ENCODE data around the gene RNF208. TPM values are rescaled to one million over a fixed set of nuclear protein-coding genes. Genes with fewer than 3 reads are reported as not detected.

RNF208 gene
- total and polyA plus RNA-seq, 10 of the 15 experiments (the other 5 are each of a cell fraction or from before 2014, with no cell fraction given) = 0.06 to 10.7 (median 0.77) TPM

DNA sequence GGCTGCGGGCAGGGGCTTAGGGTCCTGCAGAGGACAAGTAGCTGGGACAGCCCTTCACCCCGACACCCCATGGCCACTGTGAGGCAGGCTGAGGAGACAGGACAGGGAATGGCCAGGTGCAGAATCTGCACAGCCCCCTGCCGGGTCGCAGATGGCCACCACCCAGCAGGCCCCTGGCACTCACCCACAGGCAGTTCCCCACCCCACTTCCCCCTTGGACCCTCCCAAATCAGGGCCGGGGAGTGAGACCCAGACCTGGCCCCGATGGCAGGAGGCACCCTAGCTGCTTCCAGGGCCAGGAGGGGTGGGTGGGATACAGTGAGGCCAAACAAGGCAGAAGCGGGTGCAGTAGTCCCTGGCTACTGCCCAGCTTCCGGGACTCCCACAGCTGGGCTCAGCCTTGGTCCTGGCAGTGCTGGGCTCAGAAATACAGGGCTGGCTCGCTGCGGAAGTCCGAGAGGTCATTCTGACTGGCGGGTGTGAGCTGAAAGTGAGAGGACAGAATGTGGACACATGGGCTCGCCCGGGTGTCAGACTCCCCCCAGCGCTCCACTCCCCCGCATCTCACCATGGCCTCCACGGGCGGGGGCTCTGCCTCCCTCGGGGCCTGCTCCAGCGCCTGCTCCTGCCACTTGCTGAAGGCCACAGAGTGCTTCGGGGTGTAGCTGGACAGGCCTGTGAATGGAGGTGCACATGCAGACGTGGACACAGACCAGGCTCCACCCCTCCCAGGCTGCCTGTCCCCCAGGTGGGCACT is 30.2 kb downstream of the RNF208 start:
- no peaks in the 10 kb centered on the region for H3K27me3 ChIP-seq (replicated peaks in 1 of 2; ENCODE audit: control insufficient read depth in 2 of 2, insufficient read depth in 2 of 2, low read length in 1 of 2)
- no peak for DNase-seq (ENCODE audit: low read depth, low spot score)
- no peak overlapping the region for H3K27ac ChIP-seq (ENCODE audit: control insufficient read depth, insufficient read depth)
- no peak for FAIRE-seq
- in situ Hi-C loops (cut with MboI) (no loop called here), intact Hi-C loops (cut with micrococcal nuclease; ENCODE audit: unreplicated experiment) (no loop called here)
- H3K9me3 ChIP-seq (replicated peaks; ENCODE audit: control insufficient read depth, insufficient read depth, low read length) = no peaks in the 10 kb centered on the region
- ChIA-PET SMC1A (ENCODE audit: uncharacterized antibody, unreplicated experiment) (no interaction called here), CTCF (no interaction called here), POLR2A (interaction anchor here (0.6 to 2.8 kb wide), 4 partner anchors 32 to 70 kb away, joined by 3 to 10 read pairs (median 4); partner anchors contain the start of gene CYSRT1), RAD21 (ENCODE audit: unreplicated experiment) (no interaction called here)
- TF ChIP-seq NR2C1 (IDR thresholded peaks at IDR 0.05) (no peak), POLR2A (IDR thresholded peaks at IDR 0.05; ENCODE audit: low read depth, low read length) (no peak; the same call in 1 of the 2 replicates), BMI1 (IDR thresholded peaks at IDR 0.05; ENCODE audit: borderline replicate concordance) (no peak), SMC3 (IDR thresholded peaks at IDR 0.05; ENCODE audit: borderline replicate concordance, low read length) (no peak), ZBED1 (IDR thresholded peaks at IDR 0.05; ENCODE audit: borderline replicate concordance) (no peak), ETV6 (conservative IDR thresholded peaks at IDR 0.05 in 1 of 2, IDR thresholded peaks at IDR 0.05 in 1 of 2; ENCODE audit: borderline replicate concordance in 1 of 2, low read depth in 1 of 2) (no peak), CREB1 (IDR thresholded peaks at IDR 0.05; ENCODE audit: low read depth) (no peak), IKZF2 (IDR thresholded peaks at IDR 0.05) (no peak), ZZZ3 (IDR thresholded peaks at IDR 0.05; ENCODE audit: control insufficient read depth, insufficient read length, low read depth) (no peak), NBN (IDR thresholded peaks at IDR 0.05) (no peak), EP300 (IDR thresholded peaks at IDR 0.05; ENCODE audit: borderline replicate concordance in 1 of 2, control insufficient read depth in 1 of 2, low read depth in 2 of 2, low read length in 2 of 2) (no peak), IRF4 (IDR thresholded peaks at IDR 0.05; ENCODE audit: low read depth, low read length) (no peak), SIN3A (IDR thresholded peaks at IDR 0.05; ENCODE audit: low read depth, low read length) (no peak), KDM1A (IDR thresholded peaks at IDR 0.05; ENCODE audit: borderline replicate concordance) (no peak)
- H3K4me3 ChIP-seq = no peak overlapping the region
- WGBS (ENCODE audit: insufficient coverage, insufficient replicate concordance, low lambda C conversion rate, missing lambda C conversion rate) = 82% methylated on average over 22 of the region's 22 CpGs
- peaks cover 0 to 7% of the 10 kb centered on the region in 2 experiments; a peak in 3 of 4 replicates for H3K36me3 ChIP-seq (ENCODE audit: control insufficient read depth in 2 of 2, insufficient read depth in 2 of 2, low read length in 1 of 2)
- peaks cover 7% of the 10 kb centered on the region; the same call in 1 of the 2 replicates for H4K20me1 ChIP-seq (ENCODE audit: control insufficient read depth, insufficient read depth)
- no peak overlapping the region for H2AFZ ChIP-seq (ENCODE audit: control insufficient read depth, low read depth, low read length)
- H3K79me2 ChIP-seq (ENCODE audit: control insufficient read depth, insufficient read depth, low read length) = peaks cover 29% of the 10 kb centered on the region
- no TSS peak for BruUV-seq (replicated peaks)
- H3K4me1 ChIP-seq (ENCODE audit: control insufficient read depth, insufficient read depth, low read length) = peaks cover 16% of the 10 kb centered on the region
- H3K9ac ChIP-seq (ENCODE audit: control insufficient read depth, insufficient read depth, low read length) = no peak overlapping the region
- no peak overlapping the region for H3K4me2 ChIP-seq (ENCODE audit: control insufficient read depth, insufficient read depth)
- ATAC-seq = no peak
